ENCODE results near the gene NCCRP1.

DNA sequence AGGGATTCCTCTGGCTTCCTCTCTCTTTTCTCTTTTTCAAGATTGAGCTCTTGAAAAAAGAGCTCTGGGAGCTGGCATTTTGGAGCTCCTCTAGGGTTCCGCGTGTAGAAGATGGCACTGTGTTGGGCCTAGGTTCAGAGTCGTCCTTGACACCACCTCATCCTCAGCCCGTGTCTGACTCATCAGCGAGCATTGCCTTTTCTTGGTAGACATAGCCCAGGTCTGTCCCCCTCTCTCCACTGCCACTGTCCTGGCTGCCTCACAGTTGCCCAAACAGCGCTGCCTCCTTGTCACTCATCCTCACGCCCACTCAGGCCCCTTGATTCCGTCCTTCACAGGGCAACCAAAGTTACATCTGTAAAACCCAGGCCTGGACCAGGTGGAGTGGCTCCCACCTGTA, 46.5 kb upstream of the NCCRP1 start:
- TF ChIP-seq, protein P1, sequence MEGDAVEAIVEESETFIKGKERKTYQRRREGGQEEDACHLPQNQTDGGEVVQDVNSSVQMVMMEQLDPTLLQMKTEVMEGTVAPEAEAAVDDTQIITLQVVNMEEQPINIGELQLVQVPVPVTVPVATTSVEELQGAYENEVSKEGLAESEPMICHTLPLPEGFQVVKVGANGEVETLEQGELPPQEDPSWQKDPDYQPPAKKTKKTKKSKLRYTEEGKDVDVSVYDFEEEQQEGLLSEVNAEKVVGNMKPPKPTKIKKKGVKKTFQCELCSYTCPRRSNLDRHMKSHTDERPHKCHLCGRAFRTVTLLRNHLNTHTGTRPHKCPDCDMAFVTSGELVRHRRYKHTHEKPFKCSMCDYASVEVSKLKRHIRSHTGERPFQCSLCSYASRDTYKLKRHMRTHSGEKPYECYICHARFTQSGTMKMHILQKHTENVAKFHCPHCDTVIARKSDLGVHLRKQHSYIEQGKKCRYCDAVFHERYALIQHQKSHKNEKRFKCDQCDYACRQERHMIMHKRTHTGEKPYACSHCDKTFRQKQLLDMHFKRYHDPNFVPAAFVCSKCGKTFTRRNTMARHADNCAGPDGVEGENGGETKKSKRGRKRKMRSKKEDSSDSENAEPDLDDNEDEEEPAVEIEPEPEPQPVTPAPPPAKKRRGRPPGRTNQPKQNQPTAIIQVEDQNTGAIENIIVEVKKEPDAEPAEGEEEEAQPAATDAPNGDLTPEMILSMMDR (IDR thresholded peaks at IDR 0.05) = no peak
- TF ChIP-seq POLR2AphosphoS5 (IDR thresholded peaks at IDR 0.05) = no peak
- TF ChIP-seq POLR2A (IDR thresholded peaks at IDR 0.05) = no peak
- TF ChIP-seq EP300 (IDR thresholded peaks at IDR 0.05) = no peak

All from gastroesophageal sphincter (tissue), 3 donors.